Neural cell (in vitro differentiated cells): ENCODE results near the gene CHORDC1.

Source experiments
- EP300 ChIP-seq: fragments of 450-650 bp; conservative IDR thresholded peaks from 2 replicates; pipeline ENCODE4 v1.6.1; 2014; ENCODE audit warnings: antibody characterized with exemption, mild to moderate bottlenecking, moderate library complexity; ENCODE audit not compliant: poor library complexity, severe bottlenecking
- EZH2 ChIP-seq: fragments of 200-600, 300-800 bp; shearing (Covaris generic), sonication (generic); IDR thresholded peaks from 2 replicates; pipeline ENCODE4 v1.6.1; 2014; ENCODE audit warnings: antibody characterized with exemption, low read length, borderline replicate concordance, mild to moderate bottlenecking; ENCODE audit not compliant: insufficient read depth, poor library complexity, severe bottlenecking
- MXI1 ChIP-seq: fragments of 450-650 bp; conservative IDR thresholded peaks from 2 replicates; pipeline ENCODE4 v1.6.1; 2014; ENCODE audit warnings: antibody characterized with exemption, mild to moderate bottlenecking; ENCODE audit not compliant: poor library complexity, severe bottlenecking
- POLR2AphosphoS5 ChIP-seq: IDR thresholded peaks from 2 replicates; pipeline ENCODE4 v1.6.1; 2012
- RAD21 ChIP-seq: fragments of 450-650 bp; conservative IDR thresholded peaks from 2 replicates; pipeline ENCODE4 v1.6.1; 2014; ENCODE audit warnings: antibody characterized with exemption, mild to moderate bottlenecking, moderate library complexity
- SMC3 ChIP-seq: fragments of 450-650 bp; conservative IDR thresholded peaks from 2 replicates; pipeline ENCODE4 v1.6.1; 2014; ENCODE audit warnings: antibody characterized with exemption, mild to moderate bottlenecking, moderate library complexity; ENCODE audit not compliant: poor library complexity
- TAF1 ChIP-seq: IDR thresholded peaks from 2 replicates; pipeline ENCODE4 v1.6.1; 2012; ENCODE audit warnings: low read depth
- TF ChIP-seq, protein P1 (sequence below): fragments of 450-650 bp; IDR thresholded peaks from 2 replicates; pipeline ENCODE4 v1.5.1; 2014; ENCODE audit warnings: antibody characterized with exemption, mild to moderate bottlenecking, moderate library complexity; ENCODE audit not compliant: poor library complexity, severe bottlenecking
- TF ChIP-seq, protein P2 (sequence below): IDR thresholded peaks from 2 replicates; pipeline ENCODE4 v1.6.1; 2012; ENCODE audit warnings: borderline replicate concordance

DNA sequence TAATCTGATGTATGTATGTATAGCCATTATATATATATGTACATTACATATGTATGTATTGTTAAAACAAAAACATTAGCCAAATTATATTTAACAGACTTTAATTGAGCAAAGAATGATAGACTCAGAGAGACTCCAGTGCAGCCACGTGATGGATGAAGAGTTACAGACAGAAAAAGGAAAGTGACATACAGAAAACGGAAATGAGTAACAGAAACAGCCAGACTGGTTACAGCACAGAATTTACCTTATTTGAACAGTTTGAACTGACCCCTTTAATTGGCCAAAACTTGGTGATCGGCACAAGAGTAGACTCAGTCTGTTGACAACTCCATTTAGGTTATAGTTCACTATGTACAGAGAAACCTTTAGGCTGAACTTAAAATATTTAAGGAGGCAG lies 35.0 kb downstream of the CHORDC1 start:
- TF ChIP-seq RAD21 (no peak), EP300 (no peak), POLR2AphosphoS5 (no peak), TAF1 (no peak), EZH2 (no peak), SMC3 (no peak), MXI1 (no peak)
- TF ChIP-seq, protein P1, sequence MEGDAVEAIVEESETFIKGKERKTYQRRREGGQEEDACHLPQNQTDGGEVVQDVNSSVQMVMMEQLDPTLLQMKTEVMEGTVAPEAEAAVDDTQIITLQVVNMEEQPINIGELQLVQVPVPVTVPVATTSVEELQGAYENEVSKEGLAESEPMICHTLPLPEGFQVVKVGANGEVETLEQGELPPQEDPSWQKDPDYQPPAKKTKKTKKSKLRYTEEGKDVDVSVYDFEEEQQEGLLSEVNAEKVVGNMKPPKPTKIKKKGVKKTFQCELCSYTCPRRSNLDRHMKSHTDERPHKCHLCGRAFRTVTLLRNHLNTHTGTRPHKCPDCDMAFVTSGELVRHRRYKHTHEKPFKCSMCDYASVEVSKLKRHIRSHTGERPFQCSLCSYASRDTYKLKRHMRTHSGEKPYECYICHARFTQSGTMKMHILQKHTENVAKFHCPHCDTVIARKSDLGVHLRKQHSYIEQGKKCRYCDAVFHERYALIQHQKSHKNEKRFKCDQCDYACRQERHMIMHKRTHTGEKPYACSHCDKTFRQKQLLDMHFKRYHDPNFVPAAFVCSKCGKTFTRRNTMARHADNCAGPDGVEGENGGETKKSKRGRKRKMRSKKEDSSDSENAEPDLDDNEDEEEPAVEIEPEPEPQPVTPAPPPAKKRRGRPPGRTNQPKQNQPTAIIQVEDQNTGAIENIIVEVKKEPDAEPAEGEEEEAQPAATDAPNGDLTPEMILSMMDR = no peak
- TF ChIP-seq, protein P2, sequence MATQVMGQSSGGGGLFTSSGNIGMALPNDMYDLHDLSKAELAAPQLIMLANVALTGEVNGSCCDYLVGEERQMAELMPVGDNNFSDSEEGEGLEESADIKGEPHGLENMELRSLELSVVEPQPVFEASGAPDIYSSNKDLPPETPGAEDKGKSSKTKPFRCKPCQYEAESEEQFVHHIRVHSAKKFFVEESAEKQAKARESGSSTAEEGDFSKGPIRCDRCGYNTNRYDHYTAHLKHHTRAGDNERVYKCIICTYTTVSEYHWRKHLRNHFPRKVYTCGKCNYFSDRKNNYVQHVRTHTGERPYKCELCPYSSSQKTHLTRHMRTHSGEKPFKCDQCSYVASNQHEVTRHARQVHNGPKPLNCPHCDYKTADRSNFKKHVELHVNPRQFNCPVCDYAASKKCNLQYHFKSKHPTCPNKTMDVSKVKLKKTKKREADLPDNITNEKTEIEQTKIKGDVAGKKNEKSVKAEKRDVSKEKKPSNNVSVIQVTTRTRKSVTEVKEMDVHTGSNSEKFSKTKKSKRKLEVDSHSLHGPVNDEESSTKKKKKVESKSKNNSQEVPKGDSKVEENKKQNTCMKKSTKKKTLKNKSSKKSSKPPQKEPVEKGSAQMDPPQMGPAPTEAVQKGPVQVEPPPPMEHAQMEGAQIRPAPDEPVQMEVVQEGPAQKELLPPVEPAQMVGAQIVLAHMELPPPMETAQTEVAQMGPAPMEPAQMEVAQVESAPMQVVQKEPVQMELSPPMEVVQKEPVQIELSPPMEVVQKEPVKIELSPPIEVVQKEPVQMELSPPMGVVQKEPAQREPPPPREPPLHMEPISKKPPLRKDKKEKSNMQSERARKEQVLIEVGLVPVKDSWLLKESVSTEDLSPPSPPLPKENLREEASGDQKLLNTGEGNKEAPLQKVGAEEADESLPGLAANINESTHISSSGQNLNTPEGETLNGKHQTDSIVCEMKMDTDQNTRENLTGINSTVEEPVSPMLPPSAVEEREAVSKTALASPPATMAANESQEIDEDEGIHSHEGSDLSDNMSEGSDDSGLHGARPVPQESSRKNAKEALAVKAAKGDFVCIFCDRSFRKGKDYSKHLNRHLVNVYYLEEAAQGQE = no peak
